Mesenchymal stem cell (in vitro differentiated cells and primary cell): ENCODE results near the gene KCNK10.

Experiments
- DNase-seq: peaks from one replicate; pipeline ENCODE4 v3.0.0-alpha.2; 2013
- H2AFZ ChIP-seq: one replicate; pipeline ENCODE4 v1.6.1; 2013; ENCODE audit warnings: low read depth, mild to moderate bottlenecking, control low read depth, inconsistent platforms, low read length, moderate library complexity
- H2AK5ac ChIP-seq: 2 replicates; pipeline ENCODE4 v1.6.1; 2013; ENCODE audit warnings: low read length, moderate library complexity, mild to moderate bottlenecking, inconsistent platforms; ENCODE audit not compliant: severe bottlenecking
- H2BK120ac ChIP-seq: one replicate; pipeline ENCODE4 v1.6.1; 2013; ENCODE audit warnings: low read depth, mild to moderate bottlenecking, inconsistent platforms, low read length, moderate library complexity
- H2BK12ac ChIP-seq, 2 experiments: one replicate each; pipeline ENCODE4 v1.6.1; 2013; ENCODE audit warnings: inconsistent platforms in 2 of 2, low read length in 2 of 2, mild to moderate bottlenecking in 2 of 2, moderate library complexity in 2 of 2, control low read depth in 1 of 2
- H2BK15ac ChIP-seq: one replicate; pipeline ENCODE4 v1.6.1; 2013; ENCODE audit warnings: mild to moderate bottlenecking, low read depth, inconsistent platforms; ENCODE audit not compliant: poor library complexity, severe bottlenecking
- H2BK5ac ChIP-seq: 2 replicates; pipeline ENCODE4 v1.6.1; 2013; ENCODE audit warnings: low read depth, mild to moderate bottlenecking, low read length, control low read depth, inconsistent platforms; ENCODE audit not compliant: poor library complexity, severe bottlenecking
- H3K14ac ChIP-seq, 2 experiments: one replicate each; pipeline ENCODE4 v1.6.1; 2013; ENCODE audit warnings: inconsistent platforms in 2 of 2, low read length in 2 of 2, control low read depth in 1 of 2, mild to moderate bottlenecking in 1 of 2, moderate library complexity in 1 of 2
- H3K18ac ChIP-seq, 2 experiments: one replicate each; pipeline ENCODE4 v1.6.1; 2013; ENCODE audit warnings: inconsistent platforms in 2 of 2, low read length in 2 of 2, control low read depth in 1 of 2, low read depth in 1 of 2, mild to moderate bottlenecking in 1 of 2
- H3K23ac ChIP-seq, 2 experiments: one replicate each; pipeline ENCODE4 v1.6.1; 2013; ENCODE audit warnings: inconsistent platforms in 2 of 2, low read length in 2 of 2, mild to moderate bottlenecking in 2 of 2, moderate library complexity in 2 of 2, control low read depth in 1 of 2
- H3K27ac ChIP-seq: 2 replicates; pipeline ENCODE4 v1.5.1; 2013; ENCODE audit warnings: mild to moderate bottlenecking, moderate library complexity, low read length, control low read depth, inconsistent platforms; ENCODE audit not compliant: poor library complexity, severe bottlenecking
- H3K27me3 ChIP-seq, 2 experiments: 2 replicates each; pipeline versions ENCODE4 v1.6.1 to v1.7.0; 2013; ENCODE audit warnings: low read length in 2 of 2, mild to moderate bottlenecking in 2 of 2, moderate library complexity in 2 of 2, control low read depth in 1 of 2, inconsistent platforms in 1 of 2; ENCODE audit not compliant: control insufficient read depth in 1 of 2, insufficient read depth in 1 of 2
- H3K36me3 ChIP-seq, 2 experiments: 2 replicates each; pipeline versions ENCODE4 v1.6.1 to v1.7.0; 2013; ENCODE audit warnings: low read length in 2 of 2, control low read depth in 1 of 2, inconsistent platforms in 1 of 2, low read depth in 1 of 2, mild to moderate bottlenecking in 1 of 2; ENCODE audit not compliant: insufficient read depth in 2 of 2, control insufficient read depth in 1 of 2
- H3K4ac ChIP-seq, 2 experiments: one replicate each; pipeline ENCODE4 v1.6.1; 2013; ENCODE audit warnings: inconsistent platforms in 2 of 2, low read length in 2 of 2, mild to moderate bottlenecking in 2 of 2, moderate library complexity in 2 of 2, control low read depth in 1 of 2, low read depth in 1 of 2
- H3K4me1 ChIP-seq: 2 replicates; pipeline ENCODE4 v1.6.1; 2013; ENCODE audit warnings: low read depth, low read length, control low read depth; ENCODE audit not compliant: control insufficient read depth, insufficient read depth
- H3K4me2 ChIP-seq: 2 replicates; pipeline ENCODE4 v1.6.1; 2013; ENCODE audit warnings: low read length, mild to moderate bottlenecking, inconsistent platforms; ENCODE audit not compliant: poor library complexity, severe bottlenecking
- H3K4me3 ChIP-seq, 2 experiments: 2 replicates each; pipeline versions ENCODE4 v1.5.1 to v1.7.0; 2013; ENCODE audit warnings: low read length in 2 of 2, mild to moderate bottlenecking in 2 of 2, control low read depth in 1 of 2, low read depth in 1 of 2; ENCODE audit not compliant: insufficient read depth in 1 of 2
- H3K79me1 ChIP-seq: replicated peaks from 2 replicates; pipeline ENCODE4 v1.6.1; 2013; ENCODE audit warnings: mild to moderate bottlenecking, control low read depth, low read length, inconsistent platforms; ENCODE audit not compliant: poor library complexity, severe bottlenecking
- H3K9ac ChIP-seq: 2 replicates; pipeline ENCODE4 v1.7.0; 2013; ENCODE audit warnings: mild to moderate bottlenecking, low read length, moderate library complexity
- H3K9me3 ChIP-seq: 2 replicates; pipeline ENCODE4 v1.7.0; 2013; ENCODE audit warnings: mild to moderate bottlenecking, low read length; ENCODE audit not compliant: control insufficient read depth
- H4K8ac ChIP-seq: one replicate; pipeline ENCODE4 v1.6.1; 2013; ENCODE audit warnings: inconsistent platforms, mild to moderate bottlenecking, low read length, moderate library complexity
- H4K91ac ChIP-seq: one replicate; pipeline ENCODE4 v1.6.1; 2013; ENCODE audit warnings: mild to moderate bottlenecking, low read length, inconsistent platforms
- WGBS: methylation state at CpG from one replicate; pipeline ENCODE4 v1.1.7; 2013; ENCODE audit warnings: mixed read lengths; 5-methylcytosine and 5-hydroxymethylcytosine counted together

The KCNK10 gene

DNA sequence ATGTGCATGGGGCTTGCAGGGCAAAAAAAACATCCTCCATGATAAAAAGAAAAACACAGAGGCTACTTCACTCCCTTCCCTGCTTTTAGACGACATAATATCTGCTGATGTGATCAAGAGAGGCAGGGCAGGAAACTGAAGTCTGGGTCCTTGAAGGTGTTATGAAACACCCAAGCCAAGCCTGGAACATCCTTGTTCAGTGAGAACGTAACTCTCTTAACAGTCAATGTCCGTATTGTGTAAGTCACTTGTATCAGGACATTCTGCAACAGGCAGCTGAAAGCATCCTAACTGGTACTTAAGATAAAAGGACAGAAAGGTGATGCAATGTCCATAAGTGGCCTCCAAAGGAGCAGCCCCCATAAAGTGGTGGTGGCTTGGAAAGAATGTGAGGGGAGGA lies 20.0 kb downstream of the KCNK10 start:
- Histone ChIP-seq H3K9me3 (no peaks in the 10 kb centered on the region), H4K91ac (no peak overlapping the region), H2BK12ac (no peak overlapping the region), H3K4me2 (no peak overlapping the region), H3K18ac (no peak overlapping the region), H3K23ac (no peak overlapping the region), H3K27me3 (no peaks in the 10 kb centered on the region), H3K9ac (no peak overlapping the region), H3K14ac (no peak overlapping the region), H2BK15ac (no peak overlapping the region), H3K4me1 (no peaks in the 10 kb centered on the region), H2AK5ac (no peak overlapping the region), H3K36me3 (no peaks in the 10 kb centered on the region), H3K27ac (no peak overlapping the region), H4K8ac (no peak overlapping the region), H3K4ac (no peak overlapping the region), H2BK120ac (no peak overlapping the region), H2AFZ (no peak overlapping the region), H3K4me3 (no peak overlapping the region), H2BK5ac (no peak overlapping the region), H3K79me1 (no peaks in the 10 kb centered on the region)
- WGBS: 88% methylated on average over 3 of the region's 3 CpGs
- DNase-seq: no peak

DNA sequence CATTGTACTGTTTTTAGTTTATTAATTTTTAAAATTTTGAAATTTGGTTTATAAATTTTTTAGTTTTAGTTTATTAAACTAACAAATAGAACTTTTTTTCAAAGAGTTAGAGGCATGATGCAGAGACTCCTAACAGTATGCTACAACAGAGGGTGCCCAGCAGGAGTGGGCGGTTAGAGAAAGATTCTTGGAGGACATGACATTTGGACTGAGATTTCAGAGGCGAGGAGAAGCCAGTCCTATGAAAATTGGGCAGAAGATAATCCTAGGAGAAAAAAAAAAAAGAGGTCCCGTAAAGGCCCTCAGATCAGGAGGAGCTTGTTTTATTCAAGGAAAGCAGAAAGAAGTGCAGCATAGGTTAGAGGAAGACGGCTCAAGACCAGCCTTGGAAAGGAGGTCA lies 21.7 kb downstream of the KCNK10 start:
- Histone ChIP-seq H3K9ac (no peak overlapping the region), H2AK5ac (no peak overlapping the region), H3K4me1 (no peaks in the 10 kb centered on the region), H3K79me1 (no peaks in the 10 kb centered on the region), H3K9me3 (no peaks in the 10 kb centered on the region), H3K36me3 (no peaks in the 10 kb centered on the region), H3K23ac (no peak overlapping the region), H4K8ac (no peak overlapping the region), H2BK12ac (no peak overlapping the region), H4K91ac (no peak overlapping the region), H3K4ac (no peak overlapping the region), H2BK120ac (no peak overlapping the region), H3K4me2 (no peak overlapping the region), H2BK15ac (no peak overlapping the region), H2BK5ac (no peak overlapping the region), H3K27ac (no peak overlapping the region), H3K27me3 (no peaks in the 10 kb centered on the region), H3K4me3 (no peak overlapping the region), H3K14ac (no peak overlapping the region), H3K18ac (no peak overlapping the region), H2AFZ (no peak overlapping the region)
- DNase-seq: no peak
- WGBS: 75% methylated on average over 4 of the region's 4 CpGs

DNA sequence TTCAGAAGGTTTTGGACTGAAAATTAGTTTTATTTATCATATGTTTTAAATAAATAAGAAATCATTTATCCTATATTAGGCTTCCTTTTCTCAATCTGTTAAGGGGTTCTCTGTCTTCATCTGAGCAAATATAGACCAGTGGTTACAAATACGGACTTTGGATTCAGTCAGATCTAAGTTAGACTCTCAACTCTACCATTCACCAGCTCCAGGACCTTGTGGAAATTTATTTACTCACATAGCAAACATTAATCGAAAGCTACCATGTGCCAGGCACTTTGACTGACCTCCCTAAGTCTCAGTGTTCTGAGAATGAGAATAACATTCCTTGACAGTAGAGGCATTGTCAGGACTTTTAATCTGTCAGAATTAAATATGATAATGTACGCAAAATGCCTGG lies 22.3 kb downstream of the KCNK10 start:
- Histone ChIP-seq H2AFZ (no peak overlapping the region), H4K8ac (no peak overlapping the region), H3K27ac (no peak overlapping the region), H2BK12ac (no peak overlapping the region), H3K9me3 (no peaks in the 10 kb centered on the region), H3K14ac (no peak overlapping the region), H3K4me3 (no peak overlapping the region), H2BK120ac (no peak overlapping the region), H2BK15ac (no peak overlapping the region), H3K4me2 (no peak overlapping the region), H3K18ac (no peak overlapping the region), H3K36me3 (no peaks in the 10 kb centered on the region), H3K23ac (no peak overlapping the region), H3K4ac (no peak overlapping the region), H3K9ac (no peak overlapping the region), H3K79me1 (no peaks in the 10 kb centered on the region), H4K91ac (no peak overlapping the region), H3K27me3 (no peaks in the 10 kb centered on the region), H2AK5ac (no peak overlapping the region), H2BK5ac (no peak overlapping the region), H3K4me1 (no peaks in the 10 kb centered on the region)
- DNase-seq: no peak
- WGBS: 92% methylated on average over 3 of the region's 3 CpGs

DNA sequence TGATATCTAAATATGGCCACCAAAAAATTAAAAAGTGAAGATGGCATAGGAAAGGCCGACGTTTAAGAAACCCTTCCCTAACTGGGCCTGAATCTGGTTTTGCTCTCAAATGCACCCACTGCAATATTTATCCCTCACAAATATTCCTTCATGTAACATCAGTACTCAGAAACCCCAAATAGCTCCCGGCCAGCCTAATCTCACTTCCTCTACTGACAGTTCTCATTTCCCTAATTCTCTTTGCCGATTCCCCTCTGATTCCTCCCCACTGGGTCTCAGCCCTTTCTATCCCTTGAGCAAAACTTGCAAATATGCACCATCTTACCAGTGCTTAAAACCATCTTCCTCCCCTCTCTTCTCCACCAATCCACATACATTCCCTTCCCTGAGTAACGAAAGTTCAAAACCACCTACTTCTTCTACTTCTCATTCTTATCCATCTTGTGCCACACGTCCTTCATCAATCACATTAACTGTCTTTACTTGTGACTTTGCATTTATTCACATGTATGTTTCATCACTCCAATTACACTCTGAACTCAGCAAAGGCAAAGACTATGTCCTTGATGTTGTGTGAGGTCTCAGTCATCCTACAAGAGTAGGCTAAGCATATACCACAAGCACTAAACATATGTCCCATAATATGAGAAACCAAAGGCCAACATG lies 23.1 kb downstream of the KCNK10 start:
- H4K8ac ChIP-seq: no peak overlapping the region
- no peaks in the 10 kb centered on the region for H3K9me3 ChIP-seq
- no peak for DNase-seq
- no peaks in the 10 kb centered on the region for H3K27me3 ChIP-seq
- H3K4me3 ChIP-seq: no peak overlapping the region
- H3K4me2 ChIP-seq: no peak overlapping the region
- H3K9ac ChIP-seq: no peak overlapping the region
- no peak overlapping the region for H3K4ac ChIP-seq
- no peaks in the 10 kb centered on the region for H3K79me1 ChIP-seq
- H2AK5ac ChIP-seq: no peak overlapping the region
- no peak overlapping the region for H2AFZ ChIP-seq
- no peak overlapping the region for H3K27ac ChIP-seq
- no peaks in the 10 kb centered on the region for H3K4me1 ChIP-seq
- no peak overlapping the region for H2BK5ac ChIP-seq
- no peak overlapping the region for H2BK12ac ChIP-seq
- H3K18ac ChIP-seq: no peak overlapping the region
- 71% methylated on average over 6 of the region's 6 CpGs for WGBS
- no peak overlapping the region for H3K23ac ChIP-seq
- no peak overlapping the region for H4K91ac ChIP-seq
- no peak overlapping the region for H2BK120ac ChIP-seq
- H3K14ac ChIP-seq: no peak overlapping the region
- no peaks in the 10 kb centered on the region for H3K36me3 ChIP-seq
- no peak overlapping the region for H2BK15ac ChIP-seq
